HG03064 (cell line): ENCODE results near the gene DHTKD1.

Experiments used
- ATAC-seq: cut with Tn5 transposase; IDR thresholded peaks from one replicate; pipeline ENCODE4 v1.9.1; 2021; ENCODE audit warnings: low read depth; ENCODE audit not compliant: unreplicated experiment

The DHTKD1 gene

GRCh38 chr10:12068449-12069269, at the start of gene DHTKD1:
DHTKD1 (plus strand) TSS chr10:12068954; CDS start chr10:12069034, 80 bp downstream.
- peak; percentile 90 for ATAC-seq

- no peak for ATAC-seq
These were observed 49.3 kb upstream of the DHTKD1 start for GRCh38 chr10:12019283-12019971.

GRCh38 chr10:12020574-12020973, 48.2 kb upstream of the DHTKD1 start:
- no peak for ATAC-seq

- ATAC-seq = no peak
These were observed 46.0 kb upstream of the DHTKD1 start for GRCh38 chr10:12022580-12023257.

GRCh38 chr10:12025591-12025990, 43.2 kb upstream of the DHTKD1 start:
- ATAC-seq = no peak

- peak; percentile 66 for ATAC-seq
These were observed 41.2 kb upstream of the DHTKD1 start for GRCh38 chr10:12027539-12027938.

- no peak for ATAC-seq
These were observed 37.4 kb upstream of the DHTKD1 start for GRCh38 chr10:12031404-12031803.

GRCh38 chr10:12036073-12036655, 32.6 kb upstream of the DHTKD1 start:
- ATAC-seq = no peak

- ATAC-seq = no peak
These were observed 26.9 kb upstream of the DHTKD1 start for GRCh38 chr10:12041766-12042408.

- ATAC-seq = peak; percentile 6
These were observed 26.4 kb upstream of the DHTKD1 start for GRCh38 chr10:12042409-12042796.

- ATAC-seq = peak; percentile 36
These were observed 25.7 kb upstream of the DHTKD1 start, which contains the start of gene UPF2 for GRCh38 chr10:12042797-12043651. UPF2 (minus strand) TSS chr10:12042809; CDS start chr10:12035423, 7,386 bp downstream.

GRCh38 chr10:12045596-12045995, 23.2 kb upstream of the DHTKD1 start:
- ATAC-seq = no peak

- no peak for ATAC-seq
These were observed 20.2 kb upstream of the DHTKD1 start for GRCh38 chr10:12048547-12048946.

GRCh38 chr10:12050528-12050927, 18.2 kb upstream of the DHTKD1 start:
- ATAC-seq = no peak

- no peak for ATAC-seq
These were observed 17.5 kb upstream of the DHTKD1 start for GRCh38 chr10:12051241-12051640.

GRCh38 chr10:12055732-12056131, 13.0 kb upstream of the DHTKD1 start:
- ATAC-seq = no peak

GRCh38 chr10:12056748-12057147, 12.0 kb upstream of the DHTKD1 start:
- ATAC-seq = no peak

- no peak for ATAC-seq
These were observed 7.6 kb upstream of the DHTKD1 start for GRCh38 chr10:12061124-12061523.

- ATAC-seq = no peak
These were observed 5.8 kb upstream of the DHTKD1 start for GRCh38 chr10:12062754-12063482.
